WTC11 (cell line): ENCODE results near the gene ARHGAP45. TPM values are rescaled to one million over a fixed set of nuclear protein-coding genes. Genes with fewer than 3 reads are reported as not detected.

Experiments
- ATAC-seq: fragments of 200-7000 bp; cut with Tn5 transposase; 2 replicates; pipeline ENCODE4 v1.10.0; 2021; ENCODE audit warnings: mild to moderate bottlenecking, moderate library complexity
- CTCF ChIA-PET: fragments of 300-600 bp; sonication (Branson Sonifier 250); formaldehyde crosslinking; loops from one replicate; lab custom pipeline; 2021; ENCODE audit warnings: antibody characterized with exemption; lab: Charles Lee
- POLR2A ChIA-PET: fragments of 350-600 bp; sonication (Branson Sonifier 250); formaldehyde crosslinking; loops from one replicate; lab custom pipeline; 2021; ENCODE audit warnings: antibody characterized with exemption; lab: Charles Lee
- DNase-seq: peaks from one replicate; pipeline ENCODE4 v3.0.0; 2021; ENCODE audit warnings: low spot score
- H3K27ac Mint-ChIP-seq: 2 replicates; pipeline ENCODE4 v1.8.0; 2021; ENCODE audit warnings: mixed read lengths
- H3K27me3 Mint-ChIP-seq: 2 replicates; pipeline ENCODE4 v1.8.0; 2021; ENCODE audit warnings: low read depth, mild to moderate bottlenecking, moderate library complexity, mixed read lengths
- H3K36me3 Mint-ChIP-seq: 2 replicates; pipeline ENCODE4 v1.8.0; 2021; ENCODE audit warnings: mixed read lengths
- H3K4me1 Mint-ChIP-seq: 2 replicates; pipeline ENCODE4 v1.8.0; 2022; ENCODE audit warnings: mixed read lengths
- H3K4me3 Mint-ChIP-seq: 2 replicates; pipeline ENCODE4 v1.8.0; 2021; ENCODE audit warnings: mild to moderate bottlenecking, moderate library complexity, mixed read lengths
- H3K9me3 Mint-ChIP-seq: 2 replicates; pipeline ENCODE4 v1.8.0; 2021; ENCODE audit warnings: mixed read lengths
- ATF1 ChIP-seq: sonication (generic); formaldehyde crosslinking; IDR thresholded peaks from 2 replicates; pipeline ENCODE4 v1.8.1; 2023; ENCODE audit warnings: mild to moderate bottlenecking, moderate library complexity, missing genetic modification reagents
- ATF6 ChIP-seq: sonication (generic); formaldehyde crosslinking; IDR thresholded peaks from 2 replicates; pipeline ENCODE4 v1.8.1; 2023; ENCODE audit warnings: mild to moderate bottlenecking, missing genetic modification reagents
- E2F1 ChIP-seq: sonication (generic); formaldehyde crosslinking; IDR thresholded peaks from 2 replicates; pipeline ENCODE4 v1.8.0; 2022; ENCODE audit warnings: mild to moderate bottlenecking, missing genetic modification reagents
- FOXJ3 ChIP-seq: sonication (generic); formaldehyde crosslinking; IDR thresholded peaks from 2 replicates; pipeline ENCODE4 v1.9.0; 2021; ENCODE audit warnings: missing genetic modification reagents, mild to moderate bottlenecking, borderline replicate concordance
- MLX ChIP-seq: sonication (generic); formaldehyde crosslinking; IDR thresholded peaks from 2 replicates; pipeline ENCODE4 v1.8.1; 2023; ENCODE audit warnings: mild to moderate bottlenecking, missing genetic modification reagents, moderate library complexity
- NR3C1 ChIP-seq: sonication (generic); formaldehyde crosslinking; conservative IDR thresholded peaks from 2 replicates; pipeline ENCODE4 v1.8.1; 2023; ENCODE audit warnings: low read depth, mild to moderate bottlenecking, missing genetic modification reagents
- RORB ChIP-seq: fragments of 250-450 bp; sonication (Bioruptor Pico); IDR thresholded peaks from 2 replicates; pipeline ENCODE4 v1.9.0; 2021; ENCODE audit warnings: mild to moderate bottlenecking
- TCF7 ChIP-seq: sonication (generic); formaldehyde crosslinking; IDR thresholded peaks from 2 replicates; pipeline ENCODE4 v1.8.0; 2022; ENCODE audit warnings: mild to moderate bottlenecking, low read depth, missing genetic modification reagents, moderate library complexity
- ZNF263 ChIP-seq: sonication (generic); formaldehyde crosslinking; IDR thresholded peaks from 2 replicates; pipeline ENCODE4 v1.8.1; 2022; ENCODE audit warnings: low read depth, mild to moderate bottlenecking, moderate library complexity, missing genetic modification reagents
- ZNF423 ChIP-seq: fragments of 250-450 bp; sonication (Bioruptor Pico); IDR thresholded peaks from 2 replicates; pipeline ENCODE4 v2.1.2; 2022; ENCODE audit warnings: mild to moderate bottlenecking, moderate library complexity
- total RNA-seq: library from RNA; stranded (reverse); gene quantifications from 3 replicates; pipeline ENCODE4 v1.2.3, GENCODE V29; 2021
- TF ChIP-seq, protein P1 (sequence below): fragments of 250-450 bp; sonication (Bioruptor Pico); IDR thresholded peaks from 2 replicates; pipeline ENCODE4 v1.9.0; 2021; ENCODE audit warnings: mild to moderate bottlenecking
- TF ChIP-seq, protein P2 (sequence below): sonication (generic); formaldehyde crosslinking; IDR thresholded peaks from 2 replicates; pipeline ENCODE4 v1.8.0; 2023; ENCODE audit warnings: missing genetic modification reagents, mild to moderate bottlenecking, borderline replicate concordance
- TF ChIP-seq, protein P3 (sequence below): sonication (generic); formaldehyde crosslinking; IDR thresholded peaks from 2 replicates; pipeline ENCODE4 v1.8.0; 2022; ENCODE audit warnings: mild to moderate bottlenecking, missing genetic modification reagents

Gene ARHGAP45
- total RNA-seq, 1 experiment from 2014 or later, result 40.9 TPM

- 0 out of 2 replicates have a peak, but pooled peaks have one; percentile 27 for TF ChIP-seq NR3C1
- TF ChIP-seq, protein P1, sequence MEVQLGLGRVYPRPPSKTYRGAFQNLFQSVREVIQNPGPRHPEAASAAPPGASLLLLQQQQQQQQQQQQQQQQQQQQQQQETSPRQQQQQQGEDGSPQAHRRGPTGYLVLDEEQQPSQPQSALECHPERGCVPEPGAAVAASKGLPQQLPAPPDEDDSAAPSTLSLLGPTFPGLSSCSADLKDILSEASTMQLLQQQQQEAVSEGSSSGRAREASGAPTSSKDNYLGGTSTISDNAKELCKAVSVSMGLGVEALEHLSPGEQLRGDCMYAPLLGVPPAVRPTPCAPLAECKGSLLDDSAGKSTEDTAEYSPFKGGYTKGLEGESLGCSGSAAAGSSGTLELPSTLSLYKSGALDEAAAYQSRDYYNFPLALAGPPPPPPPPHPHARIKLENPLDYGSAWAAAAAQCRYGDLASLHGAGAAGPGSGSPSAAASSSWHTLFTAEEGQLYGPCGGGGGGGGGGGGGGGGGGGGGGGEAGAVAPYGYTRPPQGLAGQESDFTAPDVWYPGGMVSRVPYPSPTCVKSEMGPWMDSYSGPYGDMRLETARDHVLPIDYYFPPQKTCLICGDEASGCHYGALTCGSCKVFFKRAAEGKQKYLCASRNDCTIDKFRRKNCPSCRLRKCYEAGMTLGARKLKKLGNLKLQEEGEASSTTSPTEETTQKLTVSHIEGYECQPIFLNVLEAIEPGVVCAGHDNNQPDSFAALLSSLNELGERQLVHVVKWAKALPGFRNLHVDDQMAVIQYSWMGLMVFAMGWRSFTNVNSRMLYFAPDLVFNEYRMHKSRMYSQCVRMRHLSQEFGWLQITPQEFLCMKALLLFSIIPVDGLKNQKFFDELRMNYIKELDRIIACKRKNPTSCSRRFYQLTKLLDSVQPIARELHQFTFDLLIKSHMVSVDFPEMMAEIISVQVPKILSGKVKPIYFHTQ, result no peak
- no peak for TF ChIP-seq ATF6 (CRISPR knock-in tag)
- TF ChIP-seq TCF7, result no peak
- TF ChIP-seq, protein P2, sequence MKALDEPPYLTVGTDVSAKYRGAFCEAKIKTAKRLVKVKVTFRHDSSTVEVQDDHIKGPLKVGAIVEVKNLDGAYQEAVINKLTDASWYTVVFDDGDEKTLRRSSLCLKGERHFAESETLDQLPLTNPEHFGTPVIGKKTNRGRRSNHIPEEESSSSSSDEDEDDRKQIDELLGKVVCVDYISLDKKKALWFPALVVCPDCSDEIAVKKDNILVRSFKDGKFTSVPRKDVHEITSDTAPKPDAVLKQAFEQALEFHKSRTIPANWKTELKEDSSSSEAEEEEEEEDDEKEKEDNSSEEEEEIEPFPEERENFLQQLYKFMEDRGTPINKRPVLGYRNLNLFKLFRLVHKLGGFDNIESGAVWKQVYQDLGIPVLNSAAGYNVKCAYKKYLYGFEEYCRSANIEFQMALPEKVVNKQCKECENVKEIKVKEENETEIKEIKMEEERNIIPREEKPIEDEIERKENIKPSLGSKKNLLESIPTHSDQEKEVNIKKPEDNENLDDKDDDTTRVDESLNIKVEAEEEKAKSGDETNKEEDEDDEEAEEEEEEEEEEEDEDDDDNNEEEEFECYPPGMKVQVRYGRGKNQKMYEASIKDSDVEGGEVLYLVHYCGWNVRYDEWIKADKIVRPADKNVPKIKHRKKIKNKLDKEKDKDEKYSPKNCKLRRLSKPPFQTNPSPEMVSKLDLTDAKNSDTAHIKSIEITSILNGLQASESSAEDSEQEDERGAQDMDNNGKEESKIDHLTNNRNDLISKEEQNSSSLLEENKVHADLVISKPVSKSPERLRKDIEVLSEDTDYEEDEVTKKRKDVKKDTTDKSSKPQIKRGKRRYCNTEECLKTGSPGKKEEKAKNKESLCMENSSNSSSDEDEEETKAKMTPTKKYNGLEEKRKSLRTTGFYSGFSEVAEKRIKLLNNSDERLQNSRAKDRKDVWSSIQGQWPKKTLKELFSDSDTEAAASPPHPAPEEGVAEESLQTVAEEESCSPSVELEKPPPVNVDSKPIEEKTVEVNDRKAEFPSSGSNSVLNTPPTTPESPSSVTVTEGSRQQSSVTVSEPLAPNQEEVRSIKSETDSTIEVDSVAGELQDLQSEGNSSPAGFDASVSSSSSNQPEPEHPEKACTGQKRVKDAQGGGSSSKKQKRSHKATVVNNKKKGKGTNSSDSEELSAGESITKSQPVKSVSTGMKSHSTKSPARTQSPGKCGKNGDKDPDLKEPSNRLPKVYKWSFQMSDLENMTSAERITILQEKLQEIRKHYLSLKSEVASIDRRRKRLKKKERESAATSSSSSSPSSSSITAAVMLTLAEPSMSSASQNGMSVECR (CRISPR knock-in tag), result peak; percentile 48; the same call in 1 of the 2 replicates
- TF ChIP-seq ZNF423 (CRISPR knock-in tag), result peak; percentile 29; the same call in 1 of the 2 replicates
These were observed 38.7 kb upstream of the ARHGAP45 start (continued) for GRCh38 chr19:1028062-1028926.

DNA sequence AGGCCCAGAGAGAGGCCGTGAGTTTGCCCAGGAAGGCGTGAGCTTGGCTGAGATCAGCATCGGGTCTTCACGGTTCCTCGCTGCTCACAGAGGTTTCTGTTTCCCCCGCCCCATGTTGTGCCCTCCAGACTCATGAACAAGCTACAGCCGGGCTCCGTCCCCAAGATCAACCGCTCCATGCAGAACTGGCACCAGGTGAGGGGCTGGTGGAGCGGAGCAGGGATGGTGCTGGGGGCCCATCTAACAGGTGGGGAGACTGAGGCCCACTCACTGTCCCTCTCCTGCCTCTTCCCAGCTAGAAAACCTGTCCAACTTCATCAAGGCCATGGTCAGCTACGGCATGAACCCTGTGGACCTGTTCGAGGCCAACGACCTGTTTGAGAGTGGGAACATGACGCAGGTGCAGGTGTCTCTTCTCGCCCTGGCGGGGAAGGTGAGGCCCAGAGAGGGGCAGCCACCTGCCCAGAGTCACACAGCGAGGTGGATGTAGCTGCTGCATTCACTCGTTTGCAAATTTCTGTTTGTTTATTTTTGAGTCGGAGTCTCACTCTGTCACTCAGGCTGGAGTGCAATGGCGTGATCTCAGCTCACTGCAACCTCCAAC, 34.6 kb upstream of the ARHGAP45 start:
- peaks cover 40% of the 10 kb centered on the region for H3K36me3 Mint-ChIP-seq
- ATAC-seq, result no peak
- DNase-seq, result no peak
- ChIA-PET CTCF (no interaction called here), POLR2A (interaction anchor here (0.6 to 1.0 kb wide), 3 partner anchors 10 to 49 kb away, joined by 3 to 9 read pairs (median 4); no protein-coding TSS in a partner anchor)
- TF ChIP-seq, protein P3, sequence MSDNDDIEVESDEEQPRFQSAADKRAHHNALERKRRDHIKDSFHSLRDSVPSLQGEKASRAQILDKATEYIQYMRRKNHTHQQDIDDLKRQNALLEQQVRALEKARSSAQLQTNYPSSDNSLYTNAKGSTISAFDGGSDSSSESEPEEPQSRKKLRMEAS (CRISPR knock-in tag), result no peak
- TF ChIP-seq RORB, result no peak
- TF ChIP-seq FOXJ3 (CRISPR knock-in tag), result no peak
- TF ChIP-seq MLX (CRISPR knock-in tag), result no peak
- TF ChIP-seq ATF1, result no peak
- TF ChIP-seq E2F1 (CRISPR knock-in tag), result no peak
- no peak for TF ChIP-seq ZNF263 (CRISPR knock-in tag)
- no peak overlapping the region for H3K4me3 Mint-ChIP-seq
- peaks cover 3% of the 10 kb centered on the region for H3K4me1 Mint-ChIP-seq
- H3K27me3 Mint-ChIP-seq, result no peaks in the 10 kb centered on the region
- no peaks in the 10 kb centered on the region for H3K9me3 Mint-ChIP-seq
- H3K27ac Mint-ChIP-seq, result no peak overlapping the region
